MM.1S (cell line): ENCODE measurements around the gene ACTL10.

Experiments used
- DNase-seq: peaks from one replicate; pipeline ENCODE4 v3.0.0-alpha.2; 2015
- H2AFZ ChIP-seq: fragments of 300-600 bp; sonication (generic); 2 replicates; pipeline ENCODE4 v1.6.0; 2016; ENCODE audit warnings: antibody characterized with exemption, low read length
- H3F3A ChIP-seq: fragments of 300-600 bp; sonication (generic); 2 replicates; pipeline ENCODE4 v1.6.1; 2016; ENCODE audit warnings: mild to moderate bottlenecking, antibody characterized with exemption, low read length, moderate library complexity, mixed read lengths; ENCODE audit not compliant: insufficient read depth
- H3K27ac ChIP-seq: fragments of 300-600 bp; sonication (generic); 2 replicates; pipeline ENCODE4 v1.5.1; 2016; ENCODE audit warnings: mild to moderate bottlenecking, low read length
- H3K27me3 ChIP-seq: fragments of 300-600 bp; sonication (generic); replicated peaks from 2 replicates; pipeline ENCODE4 v1.6.0; 2016; ENCODE audit warnings: low read length; ENCODE audit not compliant: insufficient read depth
- H3K36me3 ChIP-seq: fragments of 300-600 bp; sonication (generic); replicated peaks from 2 replicates; pipeline ENCODE4 v1.6.1; 2016; ENCODE audit warnings: mild to moderate bottlenecking, low read length, mixed read lengths; ENCODE audit not compliant: insufficient read depth
- H3K4me1 ChIP-seq: fragments of 300-600 bp; sonication (generic); 2 replicates; pipeline ENCODE4 v1.6.1; 2016; ENCODE audit warnings: low read length, mixed read lengths
- H3K4me2 ChIP-seq: fragments of 300-600 bp; sonication (generic); 2 replicates; pipeline ENCODE4 v1.6.0; 2016; ENCODE audit warnings: low read depth, low read length
- H3K4me3 ChIP-seq: fragments of 300-600 bp; sonication (generic); 2 replicates; pipeline ENCODE4 v1.5.1; 2016; ENCODE audit warnings: low read length, mixed read lengths
- H3K79me2 ChIP-seq: fragments of 300-600 bp; sonication (generic); 2 replicates; pipeline ENCODE4 v1.6.1; 2016; ENCODE audit warnings: mixed run types, low read length, mixed read lengths
- H3K9ac ChIP-seq: fragments of 300-600 bp; sonication (generic); 2 replicates; pipeline ENCODE4 v1.6.1; 2016; ENCODE audit warnings: low read length, mixed read lengths
- H3K9me2 ChIP-seq: fragments of 300-600 bp; sonication (generic); replicated peaks from 2 replicates; pipeline ENCODE4 v1.6.1; 2016; ENCODE audit warnings: mild to moderate bottlenecking, low read length, mixed read lengths; ENCODE audit not compliant: insufficient read depth
- H3K9me3 ChIP-seq: fragments of 300-600 bp; sonication (generic); replicated peaks from 2 replicates; pipeline ENCODE4 v1.6.1; 2016; ENCODE audit warnings: mild to moderate bottlenecking, low read length, mixed read lengths; ENCODE audit not compliant: insufficient read depth
- H4K20me1 ChIP-seq: fragments of 300-600 bp; sonication (generic); 2 replicates; pipeline ENCODE4 v1.6.1; 2016; ENCODE audit warnings: mild to moderate bottlenecking, low read length, moderate library complexity, mixed read lengths; ENCODE audit not compliant: insufficient read depth
- CTCF ChIP-seq: fragments of 300-600 bp; sonication (generic); IDR thresholded peaks from 2 replicates; pipeline ENCODE4 v1.5.1; 2016; ENCODE audit warnings: antibody characterized with exemption, low read length, mixed read lengths
- EZH2 ChIP-seq: fragments of 300-600 bp; sonication (generic); optimal IDR thresholded peaks from 2 replicates; pipeline ENCODE3; 2017; ENCODE audit warnings: low read depth, mild to moderate bottlenecking, antibody characterized with exemption, low read length, mixed read lengths
- EZH2phosphoT487 ChIP-seq: fragments of 300-600 bp; sonication (generic); IDR thresholded peaks from 2 replicates; pipeline ENCODE4 v1.6.1; 2018; ENCODE audit warnings: antibody characterized with exemption, low read length

ACTL10 gene

GRCh38 chr20:33664762-33665144 lies 2.0 kb upstream of the ACTL10 start:
- no peaks in the 10 kb centered on the region for H3K9me2 ChIP-seq
- no peak overlapping the region for H3K27ac ChIP-seq
- H3K27me3 ChIP-seq, result no peaks in the 10 kb centered on the region
- H3K79me2 ChIP-seq, result peaks cover 6% of the 10 kb centered on the region; the same call in 1 of the 2 replicates
- H3F3A ChIP-seq, result peaks cover 26% of the 10 kb centered on the region
- H3K4me3 ChIP-seq, result no peak overlapping the region
- TF ChIP-seq EZH2phosphoT487 (no peak), CTCF (no peak), EZH2 (no peak)
- H2AFZ ChIP-seq, result no peak overlapping the region
- no peaks in the 10 kb centered on the region for H4K20me1 ChIP-seq
- H3K36me3 ChIP-seq, result no peaks in the 10 kb centered on the region
- no peak for DNase-seq
- peaks cover 24% of the 10 kb centered on the region for H3K4me1 ChIP-seq
- no peak overlapping the region for H3K4me2 ChIP-seq
- H3K9me3 ChIP-seq, result no peaks in the 10 kb centered on the region
- H3K9ac ChIP-seq, result no peak overlapping the region

- Histone ChIP-seq H4K20me1 (no peaks in the 10 kb centered on the region), H3K9me2 (no peaks in the 10 kb centered on the region), H3K27me3 (no peaks in the 10 kb centered on the region), H3K27ac (peak overlapping the region; percentile 84), H3K4me2 (peak overlapping the region; percentile 98), H3K9me3 (no peaks in the 10 kb centered on the region), H3K36me3 (no peaks in the 10 kb centered on the region), H2AFZ (peak overlapping the region; percentile 80), H3F3A (peaks cover 26% of the 10 kb centered on the region), H3K4me3 (peak overlapping the region; percentile 76), H3K79me2 (peaks cover 12% of the 10 kb centered on the region), H3K9ac (peak overlapping the region; percentile 63), H3K4me1 (peaks cover 24% of the 10 kb centered on the region)
- no peak for TF ChIP-seq EZH2phosphoT487
- no peak for TF ChIP-seq EZH2
- no peak for TF ChIP-seq CTCF
- DNase-seq, result peak; percentile 48
Measured at GRCh38 chr20:33667245-33667675, 517 bp downstream of the ACTL10 start.

- Histone ChIP-seq H3K4me1 (peaks cover 22% of the 10 kb centered on the region), H3K27ac (peak overlapping the region; percentile 84; the same call in 1 of the 2 replicates), H3K79me2 (peaks cover 18% of the 10 kb centered on the region), H3F3A (peaks cover 26% of the 10 kb centered on the region), H3K36me3 (no peaks in the 10 kb centered on the region), H3K4me3 (peak overlapping the region; percentile 76), H3K9me2 (no peaks in the 10 kb centered on the region), H3K9ac (peak overlapping the region; percentile 63), H3K27me3 (no peaks in the 10 kb centered on the region), H4K20me1 (no peaks in the 10 kb centered on the region), H3K9me3 (no peaks in the 10 kb centered on the region), H3K4me2 (peak overlapping the region; percentile 98), H2AFZ (peak overlapping the region; percentile 80)
- no peak for TF ChIP-seq EZH2phosphoT487
- no peak for TF ChIP-seq EZH2
- TF ChIP-seq CTCF, result peak; percentile 93
- DNase-seq, result peak; percentile 82
Measured at GRCh38 chr20:33667676-33668465, 1.1 kb downstream of the ACTL10 start.
